Measurements from ENCODE around the gene ABCB11. TPM values are rescaled to one million over a fixed set of nuclear protein-coding genes. Genes with fewer than 3 reads are reported as not detected.

ABCB11 gene
- total and polyA plus RNA-seq, 2 donors (not counting 1 experiment from before 2014, with no cell fraction given): not detected

- H4K20me1 ChIP-seq (ENCODE audit: control insufficient read depth, insufficient read depth, low read length, poor library complexity, severe bottlenecking): no peaks in the 10 kb centered on the region
- H3K4me1 Mint-ChIP-seq: peaks cover 9% of the 10 kb centered on the region
- ChIA-PET POLR2A (no interaction called here), CTCF (no interaction called here)
- H3K79me2 ChIP-seq (ENCODE audit: control insufficient read depth, insufficient read depth, low read length): no peaks in the 10 kb centered on the region
- DNase-seq (no peak), ATAC-seq (ENCODE audit: low read depth) (no peak)
- no peaks in the 10 kb centered on the region for H3K9me3 Mint-ChIP-seq (ENCODE audit: insufficient read depth)
- peaks cover 0 to 7% (median 2%) of the 10 kb centered on the region in 4 experiments for H3K27me3 ChIP-seq (replicated peaks in 1 of 4; ENCODE audit: control extremely low read depth in 1 of 4, control insufficient read depth in 3 of 4, insufficient read depth in 4 of 4, low read length in 3 of 4)
- H3K27me3 Mint-ChIP-seq: peaks cover 17% of the 10 kb centered on the region
- peaks cover 8 to 12% of the 10 kb centered on the region in 2 donors for H3K4me1 ChIP-seq (ENCODE audit: control insufficient read depth in 2 of 2, insufficient read depth in 2 of 2, low read length in 2 of 2)
- intact Hi-C loops (cut with micrococcal nuclease): loop anchor here (5.0 kb wide), 1 partner anchor 437 kb away; the partner anchor contains the start of gene CERS6
- H3K27ac ChIP-seq (ENCODE audit: low read length in 2 of 2): no peak overlapping the region
- no peak overlapping the region for H3K4me2 ChIP-seq (replicated peaks; ENCODE audit: low read depth, low read length, poor library complexity, severe bottlenecking)
- H3K9me3 ChIP-seq (ENCODE audit: control extremely low read depth in 1 of 3, control insufficient read depth in 2 of 3, insufficient read depth in 1 of 3, low read length in 2 of 3): no peaks in the 10 kb centered on the region
- no peak overlapping the region for H3K27ac Mint-ChIP-seq
- no peak overlapping the region for H2AFZ ChIP-seq (ENCODE audit: insufficient read depth, low read depth, low read length, poor library complexity, severe bottlenecking)
- H3K9ac ChIP-seq (ENCODE audit: low read length): no peak overlapping the region
- H3K4me3 Mint-ChIP-seq: no peak overlapping the region
- H3K36me3 ChIP-seq (replicated peaks in 1 of 2; ENCODE audit: control extremely low read depth in 1 of 2, control insufficient read depth in 1 of 2, extremely low read depth in 1 of 2, insufficient read depth in 2 of 2, low read length in 1 of 2): no peaks in the 10 kb centered on the region
- TF ChIP-seq, protein P1, sequence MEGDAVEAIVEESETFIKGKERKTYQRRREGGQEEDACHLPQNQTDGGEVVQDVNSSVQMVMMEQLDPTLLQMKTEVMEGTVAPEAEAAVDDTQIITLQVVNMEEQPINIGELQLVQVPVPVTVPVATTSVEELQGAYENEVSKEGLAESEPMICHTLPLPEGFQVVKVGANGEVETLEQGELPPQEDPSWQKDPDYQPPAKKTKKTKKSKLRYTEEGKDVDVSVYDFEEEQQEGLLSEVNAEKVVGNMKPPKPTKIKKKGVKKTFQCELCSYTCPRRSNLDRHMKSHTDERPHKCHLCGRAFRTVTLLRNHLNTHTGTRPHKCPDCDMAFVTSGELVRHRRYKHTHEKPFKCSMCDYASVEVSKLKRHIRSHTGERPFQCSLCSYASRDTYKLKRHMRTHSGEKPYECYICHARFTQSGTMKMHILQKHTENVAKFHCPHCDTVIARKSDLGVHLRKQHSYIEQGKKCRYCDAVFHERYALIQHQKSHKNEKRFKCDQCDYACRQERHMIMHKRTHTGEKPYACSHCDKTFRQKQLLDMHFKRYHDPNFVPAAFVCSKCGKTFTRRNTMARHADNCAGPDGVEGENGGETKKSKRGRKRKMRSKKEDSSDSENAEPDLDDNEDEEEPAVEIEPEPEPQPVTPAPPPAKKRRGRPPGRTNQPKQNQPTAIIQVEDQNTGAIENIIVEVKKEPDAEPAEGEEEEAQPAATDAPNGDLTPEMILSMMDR (IDR thresholded peaks at IDR 0.05): no peak
- no peak for TF ChIP-seq EZH2 (IDR thresholded peaks at IDR 0.05; ENCODE audit: borderline replicate concordance, insufficient read depth, low read depth, low read length, poor library complexity, severe bottlenecking)
- no peak overlapping the region for H3K4me3 ChIP-seq (ENCODE audit: control extremely low read depth in 1 of 5, extremely low read depth in 1 of 5, insufficient read depth in 1 of 5, low read depth in 2 of 5, low read length in 4 of 5)
- no CpG with 5 or more reads among the region's 1 CpG for WGBS (ENCODE audit: insufficient coverage)
Observed at GRCh38 chr2:168894101-168894500, 137.0 kb downstream of the ABCB11 start.

- Histone ChIP-seq H2AFZ (ENCODE audit: insufficient read depth, low read depth, low read length, poor library complexity, severe bottlenecking) (no peak overlapping the region), H3K27me3 (replicated peaks in 1 of 4; ENCODE audit: control extremely low read depth in 1 of 4, control insufficient read depth in 3 of 4, insufficient read depth in 4 of 4, low read length in 3 of 4) (peaks cover 0 to 7% (median 2%) of the 10 kb centered on the region in 4 experiments), H3K79me2 (ENCODE audit: control insufficient read depth, insufficient read depth, low read length) (no peaks in the 10 kb centered on the region), H4K20me1 (ENCODE audit: control insufficient read depth, insufficient read depth, low read length, poor library complexity, severe bottlenecking) (no peaks in the 10 kb centered on the region), H3K9me3 (ENCODE audit: control extremely low read depth in 1 of 3, control insufficient read depth in 2 of 3, insufficient read depth in 1 of 3, low read length in 2 of 3) (no peaks in the 10 kb centered on the region), H3K4me3 (ENCODE audit: control extremely low read depth in 1 of 5, extremely low read depth in 1 of 5, insufficient read depth in 1 of 5, low read depth in 2 of 5, low read length in 4 of 5) (no peak overlapping the region), H3K36me3 (replicated peaks in 1 of 2; ENCODE audit: control extremely low read depth in 1 of 2, control insufficient read depth in 1 of 2, extremely low read depth in 1 of 2, insufficient read depth in 2 of 2, low read length in 1 of 2) (no peaks in the 10 kb centered on the region), H3K9ac (ENCODE audit: low read length) (no peak overlapping the region), H3K4me2 (replicated peaks; ENCODE audit: low read depth, low read length, poor library complexity, severe bottlenecking) (no peak overlapping the region), H3K27ac (ENCODE audit: low read length in 2 of 2) (no peak overlapping the region), H3K4me1 (ENCODE audit: control insufficient read depth in 2 of 2, insufficient read depth in 2 of 2, low read length in 2 of 2) (peaks cover 8 to 12% of the 10 kb centered on the region in 2 donors)
- ChIA-PET CTCF (no interaction called here), POLR2A (no interaction called here)
- no peak for TF ChIP-seq EZH2 (IDR thresholded peaks at IDR 0.05; ENCODE audit: borderline replicate concordance, insufficient read depth, low read depth, low read length, poor library complexity, severe bottlenecking)
- TF ChIP-seq, protein P1 (IDR thresholded peaks at IDR 0.05): no peak
- H3K4me3 Mint-ChIP-seq: no peak overlapping the region
- peaks cover 17% of the 10 kb centered on the region for H3K27me3 Mint-ChIP-seq
- WGBS (ENCODE audit: insufficient coverage): no CpG with 5 or more reads among the region's 3 CpGs
- intact Hi-C loops (cut with micrococcal nuclease): loop anchor here (5.0 kb wide), 1 partner anchor 435 kb away; the partner anchor contains the start of gene CERS6
- no peak overlapping the region for H3K27ac Mint-ChIP-seq
- DNase-seq (no peak), ATAC-seq (ENCODE audit: low read depth) (no peak)
- H3K4me1 Mint-ChIP-seq: peaks cover 9% of the 10 kb centered on the region
- no peaks in the 10 kb centered on the region for H3K9me3 Mint-ChIP-seq (ENCODE audit: insufficient read depth)
Observed at GRCh38 chr2:168892327-168892726, 138.8 kb downstream of the ABCB11 start.
